HG03469 (cell line): ENCODE measurements around the gene AGBL4.
"Not testable (repeated sequence)": the region's sequence is repeated elsewhere in the genome, so short reads cannot be mapped to it uniquely, and the experiment has no call there.

Source experiments
- ATAC-seq: cut with Tn5 transposase; IDR thresholded peaks from one replicate; pipeline ENCODE4 v1.9.1; 2021; ENCODE audit warnings: mild to moderate bottlenecking, moderate library complexity, moderate number of reproducible peaks; ENCODE audit not compliant: unreplicated experiment

AGBL4 gene

DNA sequence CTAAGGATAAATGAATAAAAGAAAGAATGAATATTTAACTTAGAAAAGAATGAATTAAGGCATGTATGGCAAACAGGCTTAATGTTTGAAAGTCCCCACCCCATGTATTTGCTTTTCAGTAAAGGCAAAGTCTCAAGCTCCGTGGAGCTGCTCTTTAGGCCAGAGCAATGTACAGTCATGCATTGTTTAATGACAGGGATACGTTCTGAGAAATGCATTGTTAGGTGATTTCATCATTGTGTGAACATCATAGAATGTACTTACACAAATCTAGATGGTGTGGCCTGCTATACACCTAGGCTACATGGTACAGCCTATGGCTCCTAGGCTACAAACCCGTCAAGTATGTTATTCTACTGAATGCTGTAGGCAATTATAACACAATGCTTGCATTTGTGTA is 1500.2 kb downstream of the AGBL4 start:
- ATAC-seq = no peak

DNA sequence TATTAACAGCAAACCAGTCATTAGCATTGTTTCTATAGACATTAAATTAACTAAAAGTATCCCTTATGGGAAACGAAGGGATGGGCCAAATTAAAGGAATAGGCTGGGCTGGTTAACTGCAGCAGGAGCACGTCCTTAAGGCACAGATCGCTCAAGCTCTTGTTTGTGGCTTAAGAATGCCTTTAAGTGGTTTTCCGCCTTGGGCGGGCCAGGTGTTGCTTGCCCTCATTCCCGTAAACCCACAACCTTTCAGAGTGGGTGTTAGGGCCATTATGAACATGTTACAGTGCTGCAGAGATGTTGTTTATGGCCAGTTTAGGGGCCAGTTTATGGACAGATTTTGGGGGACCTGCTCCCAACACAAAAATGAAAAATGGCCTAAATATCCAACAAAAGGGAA is 1503.9 kb downstream of the AGBL4 start:
- not testable (repeated sequence) for ATAC-seq

- ATAC-seq = no peak
Observed at GRCh38 chr1:48506870-48507269, 1516.9 kb downstream of the AGBL4 start.

DNA sequence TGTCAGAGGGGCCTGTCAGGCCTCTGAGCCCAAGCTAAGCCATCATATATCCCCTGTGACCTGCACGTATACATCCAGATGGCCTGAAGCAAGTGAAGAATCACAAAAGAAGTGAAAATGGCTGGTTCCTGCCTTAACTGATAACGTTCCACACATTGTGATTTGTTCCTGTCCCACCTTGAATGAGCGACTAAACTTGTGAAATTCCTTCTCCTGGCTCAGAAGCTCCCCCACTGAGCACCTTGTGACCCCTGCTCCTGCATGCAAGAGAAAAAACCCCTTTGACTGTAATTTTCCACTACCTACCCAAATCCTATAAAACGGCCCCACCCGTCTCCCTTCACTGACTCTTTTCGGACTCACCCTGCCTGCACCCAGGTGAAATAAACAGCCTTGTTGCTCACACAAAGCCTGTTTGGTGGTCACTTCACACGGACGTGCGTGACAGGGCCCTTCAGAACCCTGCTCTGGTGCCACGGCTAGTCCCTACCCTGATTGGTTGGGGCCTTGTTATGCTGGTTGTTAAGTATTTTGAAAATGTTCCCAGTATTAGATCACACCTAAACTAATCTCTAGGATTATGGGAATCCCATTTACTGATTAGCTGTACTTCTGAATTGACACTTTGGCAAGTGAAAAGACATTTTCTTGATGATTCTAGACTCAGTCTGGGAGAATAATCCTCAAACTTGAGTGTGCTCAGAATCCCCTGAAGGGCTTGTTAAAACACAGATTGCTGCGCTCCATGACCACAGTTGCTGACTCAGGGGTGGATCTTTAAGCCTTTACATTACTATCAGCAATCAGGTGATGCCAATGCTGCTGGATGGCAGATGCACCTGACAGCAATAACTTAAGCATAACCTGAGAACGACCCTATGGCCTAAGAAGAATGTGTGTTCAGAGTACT is 1523.0 kb downstream of the AGBL4 start:
- no peak for ATAC-seq

GRCh38 chr1:48499211-48499735 is 1524.5 kb downstream of the AGBL4 start:
- ATAC-seq = no peak

DNA sequence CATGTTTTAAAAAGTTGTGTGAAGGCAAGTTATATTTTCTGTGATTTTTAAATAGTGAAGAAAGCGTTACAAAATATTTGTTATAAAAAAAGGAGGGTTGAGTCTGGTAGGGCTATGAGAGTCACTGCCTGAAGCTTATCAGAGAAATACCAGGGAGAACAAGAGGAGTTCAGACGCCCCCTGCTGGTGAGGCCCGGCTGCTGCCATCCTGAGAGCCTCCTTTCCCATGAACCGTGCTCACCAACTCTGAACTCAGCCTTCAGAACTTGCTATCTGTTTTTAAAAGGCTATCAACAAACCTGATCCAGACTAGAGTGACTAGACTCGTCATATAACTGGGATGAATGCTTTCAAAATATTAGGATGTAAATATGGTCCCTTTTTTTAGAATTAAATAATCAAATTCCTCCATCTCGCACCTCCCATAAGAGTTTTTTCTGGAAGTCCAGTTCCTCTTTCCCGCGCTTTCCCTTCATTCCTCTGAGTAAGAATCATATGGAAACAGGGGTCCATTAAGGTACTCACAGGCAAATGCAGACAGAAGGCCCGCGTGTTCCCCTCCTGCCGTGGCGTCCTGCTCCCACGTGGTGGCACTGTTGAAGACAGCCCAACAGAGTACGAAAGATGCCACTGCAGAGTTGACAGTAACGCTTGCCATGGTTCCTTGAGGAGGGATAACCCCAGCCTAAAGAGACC is 1525.5 kb downstream of the AGBL4 start:
- ATAC-seq = peak; percentile 89

DNA sequence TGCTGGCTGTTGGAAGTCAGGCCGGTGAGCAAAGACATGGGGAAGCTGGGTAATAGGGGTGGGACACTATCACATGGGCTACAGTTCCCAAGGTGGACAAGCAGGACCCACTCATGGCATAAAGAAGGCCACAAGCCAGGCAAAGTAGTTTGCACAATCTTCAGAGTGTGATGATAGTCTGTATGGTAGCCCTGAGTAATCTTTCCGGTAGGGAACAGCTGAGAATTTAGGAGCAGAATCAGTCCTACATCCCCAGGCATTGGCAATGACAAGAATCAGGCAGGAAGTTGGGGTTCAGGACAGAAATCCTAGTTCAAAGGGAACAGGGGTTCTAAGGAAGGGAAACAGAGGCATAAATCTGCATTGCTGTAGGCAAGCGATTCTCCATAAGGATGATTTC is 1527.8 kb downstream of the AGBL4 start:
- ATAC-seq = no peak

DNA sequence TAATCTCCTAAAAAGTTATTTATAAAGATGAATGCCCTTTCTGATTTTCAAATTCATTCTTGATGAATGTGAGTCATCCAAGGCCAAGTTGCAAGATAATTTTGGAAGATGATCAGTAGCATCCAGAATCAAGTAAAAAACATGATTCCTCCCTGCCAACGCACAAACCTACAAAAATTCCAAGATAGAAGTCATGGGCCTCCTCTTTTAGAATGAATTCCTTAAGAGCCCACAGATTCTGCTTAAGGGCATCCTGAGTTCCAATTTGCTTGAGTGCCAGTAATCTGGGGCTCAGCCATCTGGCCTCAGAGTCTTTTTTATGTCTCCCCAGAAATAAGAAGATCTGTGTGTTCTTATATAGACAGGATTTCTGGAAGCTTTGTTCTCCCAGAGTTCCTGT is 1528.6 kb downstream of the AGBL4 start:
- no peak for ATAC-seq

GRCh38 chr1:48493970-48494769 is 1529.6 kb downstream of the AGBL4 start:
- ATAC-seq = no peak

- no peak for ATAC-seq
Observed at GRCh38 chr1:48493041-48493440, 1530.7 kb downstream of the AGBL4 start.

DNA sequence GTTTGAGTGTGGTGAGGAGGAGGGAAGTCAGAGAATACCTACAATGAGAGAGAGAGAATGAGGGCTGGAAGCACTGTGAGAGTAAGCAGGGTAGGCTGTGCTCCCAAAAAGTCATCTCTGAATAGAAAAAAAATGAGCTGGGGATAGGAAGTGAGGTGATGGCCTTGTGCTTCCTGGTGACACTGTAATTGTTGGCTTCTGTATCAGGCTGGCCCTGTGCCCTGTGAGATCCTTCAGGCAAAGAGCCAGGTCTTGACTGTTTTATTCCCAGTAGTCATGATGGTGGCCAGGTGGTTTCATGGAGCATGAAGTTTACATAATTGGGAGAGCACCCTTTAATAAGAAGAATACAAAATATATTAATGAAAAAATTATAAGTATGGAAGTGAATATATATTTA is 1531.4 kb downstream of the AGBL4 start:
- no peak for ATAC-seq

DNA sequence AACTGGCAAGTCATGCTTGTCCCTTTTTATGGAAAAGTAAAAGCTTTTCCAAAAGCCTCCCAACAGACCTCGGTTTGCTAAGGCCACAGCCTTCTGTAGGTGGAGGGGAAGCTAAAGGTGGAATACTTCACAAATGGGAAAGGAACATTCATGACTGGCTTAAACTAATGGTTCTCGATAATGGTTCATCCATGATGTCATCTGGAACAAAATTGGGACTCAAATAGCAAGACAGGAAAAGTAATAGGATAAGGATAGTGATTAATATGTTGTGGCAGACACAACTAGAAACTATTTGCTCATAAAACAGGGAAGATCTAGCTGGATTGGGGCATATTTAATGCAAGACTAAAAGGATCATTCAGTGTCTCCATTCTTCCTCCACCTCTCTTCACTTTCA is 1535.0 kb downstream of the AGBL4 start:
- no peak for ATAC-seq
